ENCODE data around the gene RBMS3. TPM values are rescaled to one million over a fixed set of nuclear protein-coding genes. Genes with fewer than 3 reads are reported as not detected.

The RBMS3 gene
- total and polyA plus RNA-seq, 2 of the 8 experiments (the other 6 are each of a cell fraction or from before 2014, with no cell fraction given): 3.7 to 6.9 TPM

GRCh38 chr3:29958816-29959215 lies 677.9 kb downstream of the RBMS3 start (continued):
- no peak for TF ChIP-seq SP1 (IDR thresholded peaks at IDR 0.05; ENCODE audit: low read depth, low read length)
